Measurements from ENCODE around the gene MATN4. TPM values are rescaled to one million over a fixed set of nuclear protein-coding genes. Genes with fewer than 3 reads are reported as not detected.

MATN4 gene
- total RNA-seq, 3 donors from 2014 or later (not counting 1 experiment from before 2014, with no cell fraction given) = not detected

GRCh38 chr20:45257161-45257560, 50.9 kb downstream of the MATN4 start:
- no peaks in the 10 kb centered on the region for H3K36me3 ChIP-seq (ENCODE audit: control insufficient read depth, insufficient read depth, low read length)
- no peak for ATAC-seq
- H3K36me3 Mint-ChIP-seq = no peaks in the 10 kb centered on the region
- H3K9me3 ChIP-seq (ENCODE audit: control insufficient read depth, insufficient read depth, low read length) = no peaks in the 10 kb centered on the region
- H3K9me3 Mint-ChIP-seq = no peaks in the 10 kb centered on the region
- no peak overlapping the region for H3K27ac Mint-ChIP-seq
- intact Hi-C loops (cut with micrococcal nuclease) = no loop called here
- H3K4me3 ChIP-seq (ENCODE audit: low read length) = no peak overlapping the region
- no peak for DNase-seq
- TF ChIP-seq CTCF (IDR thresholded peaks at IDR 0.05) = no peak
- WGBS (ENCODE audit: insufficient coverage) = 78% methylated on average over 3 of the region's 3 CpGs
- peaks cover 12 to 34% of the 10 kb centered on the region in 2 donors for H3K27me3 Mint-ChIP-seq (ENCODE audit: low read depth in 2 of 2)
- H3K4me1 ChIP-seq (ENCODE audit: control insufficient read depth, insufficient read depth, low read length) = no peaks in the 10 kb centered on the region
- H3K4me1 Mint-ChIP-seq = no peaks in the 10 kb centered on the region
- H3K27me3 ChIP-seq (ENCODE audit: control insufficient read depth, insufficient read depth, low read length) = peaks cover 9% of the 10 kb centered on the region
- no peak overlapping the region for H3K4me3 Mint-ChIP-seq
- H3K27ac ChIP-seq (ENCODE audit: low read length) = no peak overlapping the region

GRCh38 chr20:45254383-45255262, 53.5 kb downstream of the MATN4 start, which contains the start of gene SLPI:
Gene SLPI, minus strand, starts transcription at chr20:45254564. Its CDS starts 21 bp downstream, at chr20:45254543.
- no peaks in the 10 kb centered on the region for H3K4me1 Mint-ChIP-seq
- no peak within 1 kb of the TSS for H3K27ac ChIP-seq (ENCODE audit: low read length)
- no peaks in the 10 kb centered on the region for H3K9me3 ChIP-seq (ENCODE audit: control insufficient read depth, insufficient read depth, low read length)
- H3K9me3 Mint-ChIP-seq = no peaks in the 10 kb centered on the region
- no peak within 1 kb of the TSS for H3K27ac Mint-ChIP-seq
- H3K27me3 ChIP-seq (ENCODE audit: control insufficient read depth, insufficient read depth, low read length) = peaks cover 14% of the 10 kb centered on the region
- ATAC-seq (no peak), DNase-seq (no peak)
- peaks cover 13 to 34% of the 10 kb centered on the region in 2 donors for H3K27me3 Mint-ChIP-seq (ENCODE audit: low read depth in 2 of 2)
- no peaks in the 10 kb centered on the region for H3K36me3 ChIP-seq (ENCODE audit: control insufficient read depth, insufficient read depth, low read length)
- no peak for TF ChIP-seq CTCF (IDR thresholded peaks at IDR 0.05)
- no peak within 1 kb of the TSS for H3K4me3 Mint-ChIP-seq
- intact Hi-C loops (cut with micrococcal nuclease) = no loop called here
- WGBS (ENCODE audit: insufficient coverage) = 46% methylated on average over 7 of the region's 7 CpGs
- no peak within 1 kb of the TSS for H3K4me3 ChIP-seq (ENCODE audit: low read length)
- H3K36me3 Mint-ChIP-seq = no peaks in the 10 kb centered on the region
- H3K4me1 ChIP-seq (ENCODE audit: control insufficient read depth, insufficient read depth, low read length) = no peaks in the 10 kb centered on the region

GRCh38 chr20:45253261-45253660, 54.8 kb downstream of the MATN4 start:
- DNase-seq = no peak
- no peaks in the 10 kb centered on the region for H3K4me1 Mint-ChIP-seq
- H3K9me3 Mint-ChIP-seq = no peaks in the 10 kb centered on the region
- H3K36me3 Mint-ChIP-seq = no peaks in the 10 kb centered on the region
- no peak for TF ChIP-seq CTCF (IDR thresholded peaks at IDR 0.05)
- H3K27me3 ChIP-seq (ENCODE audit: control insufficient read depth, insufficient read depth, low read length) = peaks cover 15% of the 10 kb centered on the region
- no peaks in the 10 kb centered on the region for H3K4me1 ChIP-seq (ENCODE audit: control insufficient read depth, insufficient read depth, low read length)
- H3K36me3 ChIP-seq (ENCODE audit: control insufficient read depth, insufficient read depth, low read length) = no peaks in the 10 kb centered on the region
- H3K27ac ChIP-seq (ENCODE audit: low read length) = no peak overlapping the region
- no peak overlapping the region for H3K27ac Mint-ChIP-seq
- H3K27me3 Mint-ChIP-seq (ENCODE audit: low read depth in 2 of 2) = peaks cover 17 to 44% of the 10 kb centered on the region in 2 donors
- no peak for ATAC-seq
- no peak overlapping the region for H3K4me3 ChIP-seq (ENCODE audit: low read length)
- intact Hi-C loops (cut with micrococcal nuclease) = no loop called here
- WGBS (ENCODE audit: insufficient coverage) = 86% methylated on average over 4 of the region's 4 CpGs
- H3K9me3 ChIP-seq (ENCODE audit: control insufficient read depth, insufficient read depth, low read length) = no peaks in the 10 kb centered on the region
- H3K4me3 Mint-ChIP-seq = no peak overlapping the region
